GM13976 (cell line): Measurements from ENCODE around the gene OTUD3.

Source experiments
- DNase-seq: peaks from one replicate; pipeline ENCODE4 v3.0.0; 2012; ENCODE audit warnings: low spot score
- CTCF ChIP-seq: IDR thresholded peaks from 2 replicates; pipeline ENCODE4 v1.5.1; 2012; ENCODE audit warnings: borderline replicate concordance, mild to moderate bottlenecking; ENCODE audit not compliant: insufficient read depth; ENCODE audit errors: extremely low read depth, missing control alignments, control extremely low read depth
- in situ Hi-C: fragments of 300-500 bp; cut with MboI; formaldehyde crosslinking; loops from one replicate; pipeline ENCODE4 v1.12.0; 2022; ENCODE audit warnings: low sequenced_read_pairs, mixed read lengths, inconsistent platforms; ENCODE audit not compliant: unreplicated experiment

The OTUD3 gene

GRCh38 chr1:19889656-19890055 is 7.5 kb downstream of the OTUD3 start:
- in situ Hi-C loops, result no loop called here
- no peak for TF ChIP-seq CTCF
- DNase-seq, result no peak

GRCh38 chr1:19892129-19892528 is 9.9 kb downstream of the OTUD3 start:
- TF ChIP-seq CTCF, result no peak
- in situ Hi-C loops, result no loop called here
- DNase-seq, result no peak

GRCh38 chr1:19892628-19893168 is 10.5 kb downstream of the OTUD3 start:
- no peak for DNase-seq
- in situ Hi-C loops, result no loop called here
- TF ChIP-seq CTCF, result no peak

GRCh38 chr1:19893687-19894086 is 11.5 kb downstream of the OTUD3 start:
- in situ Hi-C loops, result no loop called here
- no peak for DNase-seq
- no peak for TF ChIP-seq CTCF

- in situ Hi-C loops, result no loop called here
- DNase-seq, result no peak
These were observed 12.0 kb downstream of the OTUD3 start for GRCh38 chr1:19894218-19894617.

GRCh38 chr1:19901653-19902052 is 19.5 kb downstream of the OTUD3 start:
- no peak for TF ChIP-seq CTCF
- in situ Hi-C loops, result loop anchor here (25.0 kb wide), 2 partner anchors 261 to 586 kb away; partner anchors contain the start of gene CAMK2N1
- DNase-seq, result no peak

More at GRCh38 chr1:19894218-19894617, 12.0 kb downstream of the OTUD3 start:
- no peak for TF ChIP-seq CTCF

- DNase-seq, result no peak
- no peak for TF ChIP-seq CTCF
- in situ Hi-C loops, result loop anchor here (25.0 kb wide), 2 partner anchors 259 to 584 kb away; partner anchors contain the start of gene CAMK2N1
These were observed 21.4 kb downstream of the OTUD3 start for GRCh38 chr1:19903621-19904020.
